ENCODE data around the gene ZNF212. TPM values are rescaled to one million over a fixed set of nuclear protein-coding genes. Genes with fewer than 3 reads are reported as not detected.
"Not testable (repeated sequence)": the region's sequence is repeated elsewhere in the genome, so short reads cannot be mapped to it uniquely, and the experiment has no call there.

The ZNF212 gene
- polyA plus RNA-seq, 1 donor from 2014 or later: 12.2 TPM

GRCh38 chr7:149232362-149232761 lies 7.1 kb upstream of the ZNF212 start:
- no peak overlapping the region for H3K27ac ChIP-seq (ENCODE audit: low read length)
- H3K9me2 ChIP-seq (ENCODE audit: insufficient read depth, low read length): no peaks in the 10 kb centered on the region
- H3K9ac ChIP-seq (ENCODE audit: low read length): no peak overlapping the region
- no peaks in the 10 kb centered on the region for H3K79me2 ChIP-seq (replicated peaks; ENCODE audit: insufficient read depth, low read length)
- H3K9me3 ChIP-seq (ENCODE audit: low read length): no peaks in the 10 kb centered on the region
- no peaks in the 10 kb centered on the region for H3F3A ChIP-seq (ENCODE audit: insufficient read depth, low read length, poor library complexity, severe bottlenecking)
- H3K36me3 ChIP-seq (ENCODE audit: insufficient read depth, low read length): no peaks in the 10 kb centered on the region
- H3K4me2 ChIP-seq (ENCODE audit: low read length): no peak overlapping the region
- H2AFZ ChIP-seq (ENCODE audit: low read depth, low read length): no peak overlapping the region
- H3K27me3 ChIP-seq (ENCODE audit: insufficient read depth, low read depth, low read length): no peaks in the 10 kb centered on the region
- no peak overlapping the region for H3K4me3 ChIP-seq (ENCODE audit: low read length)
- TF ChIP-seq, protein P1, sequence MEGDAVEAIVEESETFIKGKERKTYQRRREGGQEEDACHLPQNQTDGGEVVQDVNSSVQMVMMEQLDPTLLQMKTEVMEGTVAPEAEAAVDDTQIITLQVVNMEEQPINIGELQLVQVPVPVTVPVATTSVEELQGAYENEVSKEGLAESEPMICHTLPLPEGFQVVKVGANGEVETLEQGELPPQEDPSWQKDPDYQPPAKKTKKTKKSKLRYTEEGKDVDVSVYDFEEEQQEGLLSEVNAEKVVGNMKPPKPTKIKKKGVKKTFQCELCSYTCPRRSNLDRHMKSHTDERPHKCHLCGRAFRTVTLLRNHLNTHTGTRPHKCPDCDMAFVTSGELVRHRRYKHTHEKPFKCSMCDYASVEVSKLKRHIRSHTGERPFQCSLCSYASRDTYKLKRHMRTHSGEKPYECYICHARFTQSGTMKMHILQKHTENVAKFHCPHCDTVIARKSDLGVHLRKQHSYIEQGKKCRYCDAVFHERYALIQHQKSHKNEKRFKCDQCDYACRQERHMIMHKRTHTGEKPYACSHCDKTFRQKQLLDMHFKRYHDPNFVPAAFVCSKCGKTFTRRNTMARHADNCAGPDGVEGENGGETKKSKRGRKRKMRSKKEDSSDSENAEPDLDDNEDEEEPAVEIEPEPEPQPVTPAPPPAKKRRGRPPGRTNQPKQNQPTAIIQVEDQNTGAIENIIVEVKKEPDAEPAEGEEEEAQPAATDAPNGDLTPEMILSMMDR (IDR thresholded peaks at IDR 0.05; ENCODE audit: poor library complexity, severe bottlenecking): no peak
- no peak for TF ChIP-seq SMC3 (conservative IDR thresholded peaks at IDR 0.05; ENCODE audit: poor library complexity)
- no peaks in the 10 kb centered on the region for H4K20me1 ChIP-seq (ENCODE audit: insufficient read depth)

GRCh38 chr7:149233655-149234204 lies 5.7 kb upstream of the ZNF212 start:
- not testable (repeated sequence) for H3K27me3 ChIP-seq (ENCODE audit: insufficient read depth, low read depth, low read length); H3K36me3 ChIP-seq (ENCODE audit: insufficient read depth, low read length); H3K9me3 ChIP-seq (ENCODE audit: low read length); H3K27ac ChIP-seq (ENCODE audit: low read length); H3K9ac ChIP-seq (ENCODE audit: low read length); H3K4me2 ChIP-seq (ENCODE audit: low read length); H2AFZ ChIP-seq (ENCODE audit: low read depth, low read length); H3K79me2 ChIP-seq (replicated peaks; ENCODE audit: insufficient read depth, low read length); H3K9me2 ChIP-seq (ENCODE audit: insufficient read depth, low read length); H3F3A ChIP-seq (ENCODE audit: insufficient read depth, low read length, poor library complexity, severe bottlenecking); H4K20me1 ChIP-seq (ENCODE audit: insufficient read depth); H3K4me3 ChIP-seq (ENCODE audit: low read length)

GRCh38 chr7:149237502-149237901 lies 1.9 kb upstream of the ZNF212 start:
- Histone ChIP-seq H3K9ac (ENCODE audit: low read length) (no peak overlapping the region), H3K9me3 (ENCODE audit: low read length) (no peaks in the 10 kb centered on the region), H3K9me2 (ENCODE audit: insufficient read depth, low read length) (no peaks in the 10 kb centered on the region), H3K27me3 (ENCODE audit: insufficient read depth, low read depth, low read length) (no peaks in the 10 kb centered on the region), H3K36me3 (ENCODE audit: insufficient read depth, low read length) (no peaks in the 10 kb centered on the region), H3K4me2 (ENCODE audit: low read length) (no peak overlapping the region), H3F3A (ENCODE audit: insufficient read depth, low read length, poor library complexity, severe bottlenecking) (no peaks in the 10 kb centered on the region), H3K4me3 (ENCODE audit: low read length) (no peak overlapping the region), H3K27ac (ENCODE audit: low read length) (no peak overlapping the region), H2AFZ (ENCODE audit: low read depth, low read length) (no peak overlapping the region), H3K79me2 (replicated peaks; ENCODE audit: insufficient read depth, low read length) (peaks cover 13% of the 10 kb centered on the region), H4K20me1 (ENCODE audit: insufficient read depth) (no peaks in the 10 kb centered on the region)
- TF ChIP-seq EZH2 (IDR thresholded peaks at IDR 0.05; ENCODE audit: borderline replicate concordance, insufficient read depth, low read length, poor library complexity, severe bottlenecking) (no peak), TAF1 (IDR thresholded peaks at IDR 0.05; ENCODE audit: low read depth) (no peak), POLR2AphosphoS5 (IDR thresholded peaks at IDR 0.05) (no peak), MXI1 (conservative IDR thresholded peaks at IDR 0.05; ENCODE audit: poor library complexity, severe bottlenecking) (no peak), RAD21 (conservative IDR thresholded peaks at IDR 0.05) (no peak), SMC3 (conservative IDR thresholded peaks at IDR 0.05; ENCODE audit: poor library complexity) (no peak), EP300 (conservative IDR thresholded peaks at IDR 0.05; ENCODE audit: poor library complexity, severe bottlenecking) (no peak)
- TF ChIP-seq, protein P1 (IDR thresholded peaks at IDR 0.05; ENCODE audit: poor library complexity, severe bottlenecking): no peak
- TF ChIP-seq, protein P2, sequence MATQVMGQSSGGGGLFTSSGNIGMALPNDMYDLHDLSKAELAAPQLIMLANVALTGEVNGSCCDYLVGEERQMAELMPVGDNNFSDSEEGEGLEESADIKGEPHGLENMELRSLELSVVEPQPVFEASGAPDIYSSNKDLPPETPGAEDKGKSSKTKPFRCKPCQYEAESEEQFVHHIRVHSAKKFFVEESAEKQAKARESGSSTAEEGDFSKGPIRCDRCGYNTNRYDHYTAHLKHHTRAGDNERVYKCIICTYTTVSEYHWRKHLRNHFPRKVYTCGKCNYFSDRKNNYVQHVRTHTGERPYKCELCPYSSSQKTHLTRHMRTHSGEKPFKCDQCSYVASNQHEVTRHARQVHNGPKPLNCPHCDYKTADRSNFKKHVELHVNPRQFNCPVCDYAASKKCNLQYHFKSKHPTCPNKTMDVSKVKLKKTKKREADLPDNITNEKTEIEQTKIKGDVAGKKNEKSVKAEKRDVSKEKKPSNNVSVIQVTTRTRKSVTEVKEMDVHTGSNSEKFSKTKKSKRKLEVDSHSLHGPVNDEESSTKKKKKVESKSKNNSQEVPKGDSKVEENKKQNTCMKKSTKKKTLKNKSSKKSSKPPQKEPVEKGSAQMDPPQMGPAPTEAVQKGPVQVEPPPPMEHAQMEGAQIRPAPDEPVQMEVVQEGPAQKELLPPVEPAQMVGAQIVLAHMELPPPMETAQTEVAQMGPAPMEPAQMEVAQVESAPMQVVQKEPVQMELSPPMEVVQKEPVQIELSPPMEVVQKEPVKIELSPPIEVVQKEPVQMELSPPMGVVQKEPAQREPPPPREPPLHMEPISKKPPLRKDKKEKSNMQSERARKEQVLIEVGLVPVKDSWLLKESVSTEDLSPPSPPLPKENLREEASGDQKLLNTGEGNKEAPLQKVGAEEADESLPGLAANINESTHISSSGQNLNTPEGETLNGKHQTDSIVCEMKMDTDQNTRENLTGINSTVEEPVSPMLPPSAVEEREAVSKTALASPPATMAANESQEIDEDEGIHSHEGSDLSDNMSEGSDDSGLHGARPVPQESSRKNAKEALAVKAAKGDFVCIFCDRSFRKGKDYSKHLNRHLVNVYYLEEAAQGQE (IDR thresholded peaks at IDR 0.05; ENCODE audit: borderline replicate concordance): no peak

All from neural cell (in vitro differentiated cells).